ENCODE data around the gene NACC1.
"Not testable (repeated sequence)": the region's sequence is repeated elsewhere in the genome, so short reads cannot be mapped to it uniquely, and the experiment has no call there.

DNA sequence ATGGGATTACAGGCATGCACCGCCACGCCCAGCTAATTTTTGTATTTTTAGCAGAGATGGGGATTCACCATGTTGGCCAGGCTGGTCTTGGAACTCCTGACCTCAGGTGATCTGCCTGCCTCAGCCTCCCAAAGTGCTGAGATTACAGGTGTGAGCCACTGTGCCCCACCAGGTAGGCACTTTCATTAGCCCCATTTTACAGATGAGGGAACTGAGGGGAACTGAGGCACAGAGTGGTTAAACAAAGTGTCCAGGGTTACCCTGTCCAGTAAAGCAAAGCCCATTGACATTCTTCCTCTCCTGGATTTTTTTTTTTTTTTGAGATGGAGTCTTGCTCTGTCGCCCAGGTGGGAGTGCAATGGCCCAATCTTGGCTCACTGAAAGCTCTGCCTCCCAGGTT lies 48.1 kb downstream of the NACC1 start:
- TF ChIP-seq, protein P1, sequence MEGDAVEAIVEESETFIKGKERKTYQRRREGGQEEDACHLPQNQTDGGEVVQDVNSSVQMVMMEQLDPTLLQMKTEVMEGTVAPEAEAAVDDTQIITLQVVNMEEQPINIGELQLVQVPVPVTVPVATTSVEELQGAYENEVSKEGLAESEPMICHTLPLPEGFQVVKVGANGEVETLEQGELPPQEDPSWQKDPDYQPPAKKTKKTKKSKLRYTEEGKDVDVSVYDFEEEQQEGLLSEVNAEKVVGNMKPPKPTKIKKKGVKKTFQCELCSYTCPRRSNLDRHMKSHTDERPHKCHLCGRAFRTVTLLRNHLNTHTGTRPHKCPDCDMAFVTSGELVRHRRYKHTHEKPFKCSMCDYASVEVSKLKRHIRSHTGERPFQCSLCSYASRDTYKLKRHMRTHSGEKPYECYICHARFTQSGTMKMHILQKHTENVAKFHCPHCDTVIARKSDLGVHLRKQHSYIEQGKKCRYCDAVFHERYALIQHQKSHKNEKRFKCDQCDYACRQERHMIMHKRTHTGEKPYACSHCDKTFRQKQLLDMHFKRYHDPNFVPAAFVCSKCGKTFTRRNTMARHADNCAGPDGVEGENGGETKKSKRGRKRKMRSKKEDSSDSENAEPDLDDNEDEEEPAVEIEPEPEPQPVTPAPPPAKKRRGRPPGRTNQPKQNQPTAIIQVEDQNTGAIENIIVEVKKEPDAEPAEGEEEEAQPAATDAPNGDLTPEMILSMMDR (IDR thresholded peaks at IDR 0.05): not testable (repeated sequence)
- not testable (repeated sequence) for TF ChIP-seq POLR2A, EP300 (IDR thresholded peaks at IDR 0.05)

Data from ovary (tissue), 3 donors.